DND-41 (cell line): ENCODE results near the gene ERCC6L2.

Source experiments
- CTCF ChIP-seq: IDR thresholded peaks from 2 replicates; pipeline ENCODE4 v1.5.1; 2012; ENCODE audit warnings: borderline replicate concordance, low read length, moderate library complexity, mild to moderate bottlenecking; ENCODE audit not compliant: poor library complexity, severe bottlenecking; ENCODE audit errors: extremely low read depth
- EZH2 ChIP-seq: IDR thresholded peaks from 3 replicates; pipeline ENCODE4 v1.6.1; 2012; ENCODE audit warnings: borderline replicate concordance, low read depth, mild to moderate bottlenecking, moderate library complexity, low read length, inconsistent platforms; ENCODE audit not compliant: severe bottlenecking

GRCh38 chr9:95939472-95939871 lies 64.0 kb downstream of the ERCC6L2 start:
- TF ChIP-seq CTCF (no peak), EZH2 (no peak)
